H1 (cell line): ENCODE data around the gene LRP5. TPM values are rescaled to one million over a fixed set of nuclear protein-coding genes. Genes with fewer than 3 reads are reported as not detected.

Source experiments
- ASH2L ChIP-seq: fragments of 200-600, 300-600 bp; sonication (generic); IDR thresholded peaks from one replicate; pipeline ENCODE4 v1.7.1; 2017; ENCODE audit warnings: low read length
- BRCA1 ChIP-seq: IDR thresholded peaks from 2 replicates; pipeline ENCODE4 v1.6.1; 2012; ENCODE audit warnings: low read depth, low read length, improper control_type of control experiment
- CEBPB ChIP-seq: IDR thresholded peaks from 2 replicates; pipeline ENCODE4 v1.6.1; 2012; ENCODE audit warnings: low read depth, low read length
- GTF2F1 ChIP-seq: IDR thresholded peaks from 2 replicates; pipeline ENCODE4 v1.6.1; 2012; ENCODE audit warnings: low read depth, low read length, improper control_type of control experiment, borderline replicate concordance
- RFX5 ChIP-seq: IDR thresholded peaks from 2 replicates; pipeline ENCODE4 v1.6.1; 2011; ENCODE audit warnings: low read depth, low read length, improper control_type of control experiment, borderline replicate concordance
- RNF2 ChIP-seq: fragments of 200-900, 300-1000 bp; sonication (generic); IDR thresholded peaks from 2 replicates; pipeline ENCODE4 v1.7.1; 2016; ENCODE audit warnings: borderline replicate concordance, low read depth, mild to moderate bottlenecking, antibody characterized with exemption, low read length; ENCODE audit not compliant: poor library complexity, severe bottlenecking; ENCODE audit errors: missing control alignments
- polyA plus RNA-seq, 7 experiments: library from polyadenylated mRNA; depleted of rRNA in 3 of 7; stranded (reverse) in 5 of 7; unstranded in 2 of 7; fragments of >200 nt in 5 of 7; fragments of 200-250 nt in 2 of 7; gene quantifications; 1 replicate in 5 of 7; 2 replicates in 1 of 7; 4 replicates in 1 of 7; pipeline versions ENCODE4 v1.2.1 to v1.2.3, GENCODE V29; 2011 to 2013; ENCODE audit warnings: missing spikeins in 2 of 7, mixed read lengths in 2 of 7
- total RNA-seq: library from RNA; stranded (reverse); fragmentation: NEBNext Ultra II Directional; extraction: Animal tissue kit (Norgen Biotek cat#: 25700); gene quantifications from 2 replicates; pipeline ENCODE4 v1.2.1, GENCODE V29; 2021
- TF ChIP-seq, protein P1 (sequence below): IDR thresholded peaks from 2 replicates; pipeline ENCODE4 v1.6.1; 2012; ENCODE audit warnings: low read length, inconsistent platforms
- TF ChIP-seq, protein P2 (sequence below): fragments of 300-600 bp; sonication (generic); IDR thresholded peaks from 2 replicates; pipeline ENCODE4 v1.7.1; 2012; ENCODE audit warnings: low read length, moderate library complexity, mild to moderate bottlenecking, inconsistent platforms; ENCODE audit not compliant: insufficient replicate concordance

LRP5 gene
- total and polyA plus RNA-seq, 2 of the 8 experiments (the other 6 are each of a cell fraction or from before 2014, with no cell fraction given), result 19.0 to 38.9 TPM

DNA sequence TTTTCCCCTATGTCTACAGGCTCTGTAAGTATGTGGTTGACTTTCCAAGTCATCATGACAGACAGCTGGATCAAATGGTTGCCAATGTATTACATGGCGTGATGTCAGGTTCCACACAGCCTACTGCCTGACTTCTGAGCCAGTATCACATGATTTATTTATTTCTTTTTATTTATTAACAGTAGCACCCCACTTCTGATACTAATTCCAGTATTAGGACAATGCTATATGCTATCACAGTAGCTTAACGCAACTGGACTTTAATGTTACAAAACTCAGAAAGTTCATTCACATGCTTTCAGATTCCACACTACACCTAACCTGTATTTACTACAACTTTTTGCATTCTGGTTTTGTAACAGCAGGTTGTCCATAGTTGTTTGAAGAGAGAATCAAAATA lies 22.9 kb upstream of the LRP5 start (continued):
- TF ChIP-seq, protein P1, sequence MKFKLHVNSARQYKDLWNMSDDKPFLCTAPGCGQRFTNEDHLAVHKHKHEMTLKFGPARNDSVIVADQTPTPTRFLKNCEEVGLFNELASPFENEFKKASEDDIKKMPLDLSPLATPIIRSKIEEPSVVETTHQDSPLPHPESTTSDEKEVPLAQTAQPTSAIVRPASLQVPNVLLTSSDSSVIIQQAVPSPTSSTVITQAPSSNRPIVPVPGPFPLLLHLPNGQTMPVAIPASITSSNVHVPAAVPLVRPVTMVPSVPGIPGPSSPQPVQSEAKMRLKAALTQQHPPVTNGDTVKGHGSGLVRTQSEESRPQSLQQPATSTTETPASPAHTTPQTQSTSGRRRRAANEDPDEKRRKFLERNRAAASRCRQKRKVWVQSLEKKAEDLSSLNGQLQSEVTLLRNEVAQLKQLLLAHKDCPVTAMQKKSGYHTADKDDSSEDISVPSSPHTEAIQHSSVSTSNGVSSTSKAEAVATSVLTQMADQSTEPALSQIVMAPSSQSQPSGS, result no peak
- no peak for TF ChIP-seq CEBPB
- TF ChIP-seq GTF2F1, result no peak
- TF ChIP-seq RFX5, result no peak
- TF ChIP-seq BRCA1, result no peak
- no peak for TF ChIP-seq ASH2L
- no peak for TF ChIP-seq RNF2
- TF ChIP-seq, protein P2, sequence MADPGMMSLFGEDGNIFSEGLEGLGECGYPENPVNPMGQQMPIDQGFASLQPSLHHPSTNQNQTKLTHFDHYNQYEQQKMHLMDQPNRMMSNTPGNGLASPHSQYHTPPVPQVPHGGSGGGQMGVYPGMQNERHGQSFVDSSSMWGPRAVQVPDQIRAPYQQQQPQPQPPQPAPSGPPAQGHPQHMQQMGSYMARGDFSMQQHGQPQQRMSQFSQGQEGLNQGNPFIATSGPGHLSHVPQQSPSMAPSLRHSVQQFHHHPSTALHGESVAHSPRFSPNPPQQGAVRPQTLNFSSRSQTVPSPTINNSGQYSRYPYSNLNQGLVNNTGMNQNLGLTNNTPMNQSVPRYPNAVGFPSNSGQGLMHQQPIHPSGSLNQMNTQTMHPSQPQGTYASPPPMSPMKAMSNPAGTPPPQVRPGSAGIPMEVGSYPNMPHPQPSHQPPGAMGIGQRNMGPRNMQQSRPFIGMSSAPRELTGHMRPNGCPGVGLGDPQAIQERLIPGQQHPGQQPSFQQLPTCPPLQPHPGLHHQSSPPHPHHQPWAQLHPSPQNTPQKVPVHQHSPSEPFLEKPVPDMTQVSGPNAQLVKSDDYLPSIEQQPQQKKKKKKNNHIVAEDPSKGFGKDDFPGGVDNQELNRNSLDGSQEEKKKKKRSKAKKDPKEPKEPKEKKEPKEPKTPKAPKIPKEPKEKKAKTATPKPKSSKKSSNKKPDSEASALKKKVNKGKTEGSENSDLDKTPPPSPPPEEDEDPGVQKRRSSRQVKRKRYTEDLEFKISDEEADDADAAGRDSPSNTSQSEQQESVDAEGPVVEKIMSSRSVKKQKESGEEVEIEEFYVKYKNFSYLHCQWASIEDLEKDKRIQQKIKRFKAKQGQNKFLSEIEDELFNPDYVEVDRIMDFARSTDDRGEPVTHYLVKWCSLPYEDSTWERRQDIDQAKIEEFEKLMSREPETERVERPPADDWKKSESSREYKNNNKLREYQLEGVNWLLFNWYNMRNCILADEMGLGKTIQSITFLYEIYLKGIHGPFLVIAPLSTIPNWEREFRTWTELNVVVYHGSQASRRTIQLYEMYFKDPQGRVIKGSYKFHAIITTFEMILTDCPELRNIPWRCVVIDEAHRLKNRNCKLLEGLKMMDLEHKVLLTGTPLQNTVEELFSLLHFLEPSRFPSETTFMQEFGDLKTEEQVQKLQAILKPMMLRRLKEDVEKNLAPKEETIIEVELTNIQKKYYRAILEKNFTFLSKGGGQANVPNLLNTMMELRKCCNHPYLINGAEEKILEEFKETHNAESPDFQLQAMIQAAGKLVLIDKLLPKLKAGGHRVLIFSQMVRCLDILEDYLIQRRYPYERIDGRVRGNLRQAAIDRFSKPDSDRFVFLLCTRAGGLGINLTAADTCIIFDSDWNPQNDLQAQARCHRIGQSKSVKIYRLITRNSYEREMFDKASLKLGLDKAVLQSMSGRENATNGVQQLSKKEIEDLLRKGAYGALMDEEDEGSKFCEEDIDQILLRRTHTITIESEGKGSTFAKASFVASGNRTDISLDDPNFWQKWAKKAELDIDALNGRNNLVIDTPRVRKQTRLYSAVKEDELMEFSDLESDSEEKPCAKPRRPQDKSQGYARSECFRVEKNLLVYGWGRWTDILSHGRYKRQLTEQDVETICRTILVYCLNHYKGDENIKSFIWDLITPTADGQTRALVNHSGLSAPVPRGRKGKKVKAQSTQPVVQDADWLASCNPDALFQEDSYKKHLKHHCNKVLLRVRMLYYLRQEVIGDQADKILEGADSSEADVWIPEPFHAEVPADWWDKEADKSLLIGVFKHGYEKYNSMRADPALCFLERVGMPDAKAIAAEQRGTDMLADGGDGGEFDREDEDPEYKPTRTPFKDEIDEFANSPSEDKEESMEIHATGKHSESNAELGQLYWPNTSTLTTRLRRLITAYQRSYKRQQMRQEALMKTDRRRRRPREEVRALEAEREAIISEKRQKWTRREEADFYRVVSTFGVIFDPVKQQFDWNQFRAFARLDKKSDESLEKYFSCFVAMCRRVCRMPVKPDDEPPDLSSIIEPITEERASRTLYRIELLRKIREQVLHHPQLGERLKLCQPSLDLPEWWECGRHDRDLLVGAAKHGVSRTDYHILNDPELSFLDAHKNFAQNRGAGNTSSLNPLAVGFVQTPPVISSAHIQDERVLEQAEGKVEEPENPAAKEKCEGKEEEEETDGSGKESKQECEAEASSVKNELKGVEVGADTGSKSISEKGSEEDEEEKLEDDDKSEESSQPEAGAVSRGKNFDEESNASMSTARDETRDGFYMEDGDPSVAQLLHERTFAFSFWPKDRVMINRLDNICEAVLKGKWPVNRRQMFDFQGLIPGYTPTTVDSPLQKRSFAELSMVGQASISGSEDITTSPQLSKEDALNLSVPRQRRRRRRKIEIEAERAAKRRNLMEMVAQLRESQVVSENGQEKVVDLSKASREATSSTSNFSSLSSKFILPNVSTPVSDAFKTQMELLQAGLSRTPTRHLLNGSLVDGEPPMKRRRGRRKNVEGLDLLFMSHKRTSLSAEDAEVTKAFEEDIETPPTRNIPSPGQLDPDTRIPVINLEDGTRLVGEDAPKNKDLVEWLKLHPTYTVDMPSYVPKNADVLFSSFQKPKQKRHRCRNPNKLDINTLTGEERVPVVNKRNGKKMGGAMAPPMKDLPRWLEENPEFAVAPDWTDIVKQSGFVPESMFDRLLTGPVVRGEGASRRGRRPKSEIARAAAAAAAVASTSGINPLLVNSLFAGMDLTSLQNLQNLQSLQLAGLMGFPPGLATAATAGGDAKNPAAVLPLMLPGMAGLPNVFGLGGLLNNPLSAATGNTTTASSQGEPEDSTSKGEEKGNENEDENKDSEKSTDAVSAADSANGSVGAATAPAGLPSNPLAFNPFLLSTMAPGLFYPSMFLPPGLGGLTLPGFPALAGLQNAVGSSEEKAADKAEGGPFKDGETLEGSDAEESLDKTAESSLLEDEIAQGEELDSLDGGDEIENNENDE, result no peak
- TF ChIP-seq, all 59 proteins: peak for 0
